Measurements from ENCODE around the gene TACC3. TPM values are rescaled to one million over a fixed set of nuclear protein-coding genes. Genes with fewer than 3 reads are reported as not detected.

TACC3 gene
- total RNA-seq, 4 donors from 2014 or later: 4.8 to 10.3 (median 5.1) TPM

DNA sequence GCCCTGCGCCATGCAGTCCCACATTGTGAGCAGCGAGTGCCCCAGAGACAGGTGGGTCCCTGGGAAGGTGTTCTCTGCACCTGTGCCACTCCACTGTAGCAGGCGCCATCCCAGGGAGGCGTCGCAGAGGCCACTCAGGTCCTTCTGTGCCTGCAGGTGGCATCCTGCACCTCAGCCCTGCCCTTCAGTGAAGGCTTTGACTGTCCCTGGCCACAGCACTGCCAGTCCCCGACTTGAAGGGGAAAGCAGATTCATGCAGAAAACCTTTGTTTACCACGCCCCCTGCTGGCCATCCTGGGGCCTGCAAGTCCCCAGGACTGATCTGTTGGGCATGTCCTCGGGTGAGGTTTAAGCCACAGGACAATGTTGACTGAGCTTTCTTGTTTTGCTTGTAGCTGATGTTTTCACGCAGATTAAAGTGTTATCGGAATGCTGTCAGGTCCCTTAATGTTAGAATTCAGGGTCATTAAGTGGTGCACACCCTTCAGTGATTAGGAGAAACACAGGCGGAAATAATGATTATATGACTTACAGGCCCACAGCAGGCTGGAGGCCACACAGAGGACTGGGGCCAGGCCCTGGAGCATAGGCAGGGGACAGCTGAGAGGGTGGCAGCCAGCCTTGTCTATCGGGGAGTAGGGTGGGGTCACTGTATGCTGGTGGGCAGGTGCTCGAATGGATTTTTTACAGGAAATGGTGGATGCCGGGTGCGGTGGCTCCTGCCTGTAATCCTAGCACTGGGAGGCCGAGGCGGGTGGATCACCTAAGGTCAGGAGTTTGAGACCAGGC lies 5.0 kb downstream of the TACC3 start:
- Histone ChIP-seq H3K4me3 (replicated peaks in 1 of 3) (no peak overlapping the region), H3K36me3 (no peaks in the 10 kb centered on the region), H3K27me3 (no peaks in the 10 kb centered on the region), H3K4me1 (peaks cover 0 to 40% of the 10 kb centered on the region in 2 donors), H3K27ac (peak overlapping the region in 2 of 3 donors; percentile 14 to 38), H3K9me3 (no peaks in the 10 kb centered on the region)
- no peak for TF ChIP-seq POLR2A (IDR thresholded peaks at IDR 0.05)
- TF ChIP-seq, protein P1, sequence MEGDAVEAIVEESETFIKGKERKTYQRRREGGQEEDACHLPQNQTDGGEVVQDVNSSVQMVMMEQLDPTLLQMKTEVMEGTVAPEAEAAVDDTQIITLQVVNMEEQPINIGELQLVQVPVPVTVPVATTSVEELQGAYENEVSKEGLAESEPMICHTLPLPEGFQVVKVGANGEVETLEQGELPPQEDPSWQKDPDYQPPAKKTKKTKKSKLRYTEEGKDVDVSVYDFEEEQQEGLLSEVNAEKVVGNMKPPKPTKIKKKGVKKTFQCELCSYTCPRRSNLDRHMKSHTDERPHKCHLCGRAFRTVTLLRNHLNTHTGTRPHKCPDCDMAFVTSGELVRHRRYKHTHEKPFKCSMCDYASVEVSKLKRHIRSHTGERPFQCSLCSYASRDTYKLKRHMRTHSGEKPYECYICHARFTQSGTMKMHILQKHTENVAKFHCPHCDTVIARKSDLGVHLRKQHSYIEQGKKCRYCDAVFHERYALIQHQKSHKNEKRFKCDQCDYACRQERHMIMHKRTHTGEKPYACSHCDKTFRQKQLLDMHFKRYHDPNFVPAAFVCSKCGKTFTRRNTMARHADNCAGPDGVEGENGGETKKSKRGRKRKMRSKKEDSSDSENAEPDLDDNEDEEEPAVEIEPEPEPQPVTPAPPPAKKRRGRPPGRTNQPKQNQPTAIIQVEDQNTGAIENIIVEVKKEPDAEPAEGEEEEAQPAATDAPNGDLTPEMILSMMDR (IDR thresholded peaks at IDR 0.05): peak; percentile 89 to 99 (median 92)
- WGBS, 2 donors: 57 to 61% methylated on average over 13 of the region's 17 CpGs
- DNase-seq: peak; percentile 91 to 95
- intact Hi-C loops (cut with DNase I): loop anchor here (10.0 kb wide), 1 partner anchor 372 kb away; no protein-coding TSS in a partner anchor

- WGBS, 2 donors: 56 to 74% methylated on average over 16 to 18 of the region's 18 CpGs
- no peaks in the 10 kb centered on the region for H3K36me3 ChIP-seq
- intact Hi-C loops (cut with DNase I): loop anchor here (10.0 kb wide), 1 partner anchor 373 kb away; no protein-coding TSS in a partner anchor
Observed at GRCh38 chr4:1727117-1728031, 6.1 kb downstream of the TACC3 start.

DNA sequence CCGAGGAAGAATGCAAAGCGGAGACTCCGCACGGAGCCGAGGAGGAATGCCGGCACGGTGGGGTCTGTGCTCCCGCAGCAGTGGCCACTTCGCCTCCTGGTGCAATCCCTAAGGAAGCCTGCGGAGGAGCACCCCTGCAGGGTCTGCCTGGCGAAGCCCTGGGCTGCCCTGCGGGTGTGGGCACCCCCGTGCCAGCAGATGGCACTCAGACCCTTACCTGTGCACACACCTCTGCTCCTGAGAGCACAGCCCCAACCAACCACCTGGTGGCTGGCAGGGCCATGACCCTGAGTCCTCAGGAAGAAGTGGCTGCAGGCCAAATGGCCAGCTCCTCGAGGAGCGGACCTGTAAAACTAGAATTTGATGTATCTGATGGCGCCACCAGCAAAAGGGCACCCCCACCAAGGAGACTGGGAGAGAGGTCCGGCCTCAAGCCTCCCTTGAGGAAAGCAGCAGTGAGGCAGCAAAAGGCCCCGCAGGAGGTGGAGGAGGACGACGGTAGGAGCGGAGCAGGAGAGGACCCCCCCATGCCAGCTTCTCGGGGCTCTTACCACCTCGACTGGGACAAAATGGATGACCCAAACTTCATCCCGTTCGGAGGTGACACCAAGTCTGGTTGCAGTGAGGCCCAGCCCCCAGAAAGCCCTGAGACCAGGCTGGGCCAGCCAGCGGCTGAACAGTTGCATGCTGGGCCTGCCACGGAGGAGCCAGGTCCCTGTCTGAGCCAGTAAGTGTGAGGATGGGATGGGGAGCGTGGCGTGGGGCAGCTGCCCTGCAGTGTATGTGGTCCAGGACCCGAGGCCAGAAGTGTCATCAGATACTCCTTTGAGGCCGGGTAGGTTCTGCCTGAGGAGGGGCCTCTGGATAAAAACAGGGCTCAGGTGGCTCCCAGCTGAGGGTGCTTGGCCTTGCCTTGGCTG lies 7.0 kb downstream of the TACC3 start:
- WGBS, 2 donors: 84 to 88% methylated on average over 23 to 29 of the region's 31 CpGs
- TF ChIP-seq, protein P1 (IDR thresholded peaks at IDR 0.05): no peak
- TF ChIP-seq POLR2A (IDR thresholded peaks at IDR 0.05): no peak
- Histone ChIP-seq H3K9me3 (no peaks in the 10 kb centered on the region), H3K27ac (peak overlapping the region; percentile 13 to 38 (median 29)), H3K4me3 (replicated peaks in 1 of 3) (no peak overlapping the region), H3K27me3 (no peaks in the 10 kb centered on the region), H3K4me1 (peaks cover 0 to 31% of the 10 kb centered on the region in 2 donors), H3K36me3 (no peaks in the 10 kb centered on the region)
- DNase-seq: peak in 1 of 2 donors; percentile 27
- intact Hi-C loops (cut with DNase I): loop anchor here (10.0 kb wide), 1 partner anchor 374 kb away; no protein-coding TSS in a partner anchor

More at GRCh38 chr4:1727117-1728031, 6.1 kb downstream of the TACC3 start:
- no peak for TF ChIP-seq POLR2A (IDR thresholded peaks at IDR 0.05)
- TF ChIP-seq, protein P1 (IDR thresholded peaks at IDR 0.05): no peak
- H3K27ac ChIP-seq: peak overlapping the region; percentile 13 to 38 (median 29)
- H3K27me3 ChIP-seq: no peaks in the 10 kb centered on the region
- no peaks in the 10 kb centered on the region for H3K9me3 ChIP-seq
- DNase-seq: peak; percentile 51 to 57
- no peak overlapping the region for H3K4me3 ChIP-seq (replicated peaks in 1 of 3)
- peaks cover 0 to 31% of the 10 kb centered on the region in 2 donors for H3K4me1 ChIP-seq

GRCh38 chr4:1730532-1731135 lies 9.3 kb downstream of the TACC3 start:
- Histone ChIP-seq H3K27ac (no peak overlapping the region), H3K9me3 (no peaks in the 10 kb centered on the region), H3K4me3 (replicated peaks in 1 of 3) (no peak overlapping the region), H3K36me3 (no peaks in the 10 kb centered on the region), H3K4me1 (peaks cover 0 to 31% of the 10 kb centered on the region in 2 donors), H3K27me3 (no peaks in the 10 kb centered on the region)
- DNase-seq: no peak
- intact Hi-C loops (cut with DNase I): no loop called here
- 92 to 98% methylated on average over 7 to 13 of the region's 16 CpGs for WGBS, 2 donors
- TF ChIP-seq, protein P1 (IDR thresholded peaks at IDR 0.05): no peak
- TF ChIP-seq POLR2A (IDR thresholded peaks at IDR 0.05): no peak
